Measurements from ENCODE around the gene DECR2.
A peak's percentile ranks its signal among the peaks of the same experiment; 100 is the strongest.
"Not testable (repeated sequence)": the region's sequence is repeated elsewhere in the genome, so short reads cannot be mapped to it uniquely, and the experiment has no call there.

DECR2 gene

DNA sequence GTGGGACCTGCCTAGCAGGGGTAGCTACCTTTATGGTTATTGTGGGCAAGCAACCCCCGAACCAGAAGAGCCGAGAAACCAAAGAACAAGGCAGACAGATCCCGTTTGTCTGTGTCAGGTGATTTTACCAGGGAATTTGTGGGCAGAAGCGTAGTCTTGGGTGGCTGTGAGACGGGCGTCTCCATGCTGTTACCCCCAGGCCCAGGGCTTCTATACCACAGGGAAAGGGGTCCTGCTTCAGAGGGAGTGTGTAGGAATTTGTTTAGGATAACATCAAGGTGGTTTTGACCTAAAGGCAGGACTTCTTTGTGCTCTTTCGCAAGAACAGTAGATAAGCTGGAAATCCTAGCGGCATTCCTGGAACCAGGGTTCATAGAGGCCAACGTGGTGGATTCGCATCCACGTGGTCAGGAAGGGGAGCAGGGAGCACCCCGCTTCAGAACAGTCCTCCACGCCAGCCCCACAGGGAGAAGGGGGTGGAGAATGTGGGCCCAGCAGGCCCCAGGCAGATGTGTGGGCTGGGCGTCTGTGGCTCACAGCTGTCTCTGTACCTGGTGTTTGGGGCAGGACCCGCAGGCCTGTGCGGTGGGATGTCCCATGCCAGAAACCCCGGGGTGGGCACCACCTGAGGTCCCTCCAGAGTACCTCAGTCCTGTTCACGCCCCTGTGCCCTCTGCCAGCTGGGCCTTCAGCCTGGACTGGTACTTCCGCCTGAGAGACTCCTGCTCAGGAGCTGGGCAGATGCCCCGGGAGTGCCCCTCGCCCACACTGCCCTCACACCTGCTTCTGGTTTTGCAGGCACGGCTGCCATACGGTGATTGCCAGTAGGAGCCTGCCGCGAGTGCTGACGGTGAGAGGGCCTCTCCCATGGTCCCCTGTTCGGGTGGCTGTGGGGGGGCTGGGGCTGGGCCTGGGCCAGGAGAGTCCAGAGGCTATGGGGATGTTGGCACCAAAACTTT lies 4.1 kb downstream of the DECR2 start:
- no peak for DNase-seq

DNA sequence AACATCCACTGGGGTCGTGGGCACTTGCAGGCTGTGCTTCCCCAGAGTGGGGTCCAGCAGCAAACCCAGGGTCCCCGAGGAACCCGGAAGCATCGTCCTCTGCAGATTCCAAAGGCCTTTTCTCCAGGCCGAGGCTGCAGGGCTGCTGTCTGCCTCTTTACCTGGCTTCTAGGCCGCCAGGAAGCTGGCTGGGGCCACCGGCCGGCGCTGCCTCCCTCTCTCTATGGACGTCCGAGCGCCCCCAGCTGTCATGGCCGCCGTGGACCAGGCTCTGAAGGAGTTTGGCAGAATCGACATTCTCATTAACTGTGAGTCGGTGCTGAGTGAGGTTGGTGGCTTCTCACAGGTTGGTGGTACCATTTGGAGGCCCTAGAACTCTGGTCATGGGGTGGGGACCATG lies 5.6 kb downstream of the DECR2 start:
- no peak for DNase-seq

DNA sequence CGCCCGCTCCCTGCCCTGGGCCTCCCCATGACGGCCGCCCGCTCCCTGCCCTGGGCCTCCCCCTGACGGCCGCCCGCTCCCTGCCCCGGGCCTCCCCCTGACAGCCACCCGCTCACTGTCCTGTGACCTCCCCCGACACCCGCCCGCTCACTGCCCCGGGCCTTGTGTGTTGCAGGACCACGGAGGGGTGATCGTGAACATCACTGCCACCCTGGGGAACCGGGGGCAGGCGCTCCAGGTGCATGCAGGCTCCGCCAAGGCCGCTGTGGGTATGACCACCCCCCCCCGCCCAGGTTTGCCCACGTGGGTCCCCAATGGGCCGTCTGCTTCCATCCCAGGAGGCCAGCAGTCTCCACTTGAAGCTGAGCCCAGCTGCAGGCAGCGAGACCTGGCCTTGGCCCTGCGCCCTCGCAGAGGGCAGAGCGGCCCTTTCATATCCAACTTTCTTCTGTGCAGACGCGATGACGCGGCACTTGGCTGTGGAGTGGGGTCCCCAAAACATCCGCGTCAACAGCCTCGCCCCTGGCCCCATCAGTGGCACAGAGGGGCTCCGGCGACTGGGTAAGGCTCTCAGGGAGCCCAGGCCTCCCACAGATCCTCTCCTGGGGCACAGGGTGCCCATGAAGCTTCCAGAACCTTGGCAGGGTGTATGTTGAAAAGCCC lies 9.0 kb downstream of the DECR2 start:
- no peak for DNase-seq

DNA sequence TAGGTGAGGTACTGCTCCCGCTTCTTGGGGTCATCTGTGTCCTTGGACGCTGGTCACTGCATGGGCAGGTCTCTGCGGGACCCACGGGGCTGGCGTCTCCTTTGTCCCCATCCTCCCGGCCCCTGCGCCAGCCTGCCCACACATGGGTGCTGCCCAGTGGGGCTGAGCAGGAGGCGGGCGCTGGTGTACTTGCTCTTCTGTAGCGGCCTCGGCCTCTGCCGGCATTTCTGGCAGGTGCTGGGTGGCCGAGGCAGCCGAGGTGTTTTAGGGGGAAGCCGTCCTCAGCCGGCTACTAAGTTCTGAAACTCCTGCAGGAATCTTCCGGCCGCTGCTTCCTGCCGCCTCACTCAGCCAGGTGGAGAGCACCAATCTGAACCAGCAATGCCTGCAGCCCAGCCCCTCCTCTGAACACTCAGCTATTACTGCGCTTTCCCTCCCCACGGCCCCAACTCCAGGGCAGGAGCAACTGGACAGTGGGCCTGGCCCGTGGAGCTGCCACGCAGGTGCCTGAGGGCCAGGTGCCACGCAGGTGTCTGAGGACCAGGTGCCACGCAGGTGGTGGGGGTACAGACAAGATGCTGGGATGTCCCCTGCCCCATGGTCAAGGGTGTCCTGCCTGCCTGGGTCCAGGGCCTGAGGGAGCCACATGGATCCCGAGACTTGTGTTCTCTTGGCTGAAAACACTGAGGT lies 10.0 kb downstream of the DECR2 start:
- no peak for DNase-seq

DNA sequence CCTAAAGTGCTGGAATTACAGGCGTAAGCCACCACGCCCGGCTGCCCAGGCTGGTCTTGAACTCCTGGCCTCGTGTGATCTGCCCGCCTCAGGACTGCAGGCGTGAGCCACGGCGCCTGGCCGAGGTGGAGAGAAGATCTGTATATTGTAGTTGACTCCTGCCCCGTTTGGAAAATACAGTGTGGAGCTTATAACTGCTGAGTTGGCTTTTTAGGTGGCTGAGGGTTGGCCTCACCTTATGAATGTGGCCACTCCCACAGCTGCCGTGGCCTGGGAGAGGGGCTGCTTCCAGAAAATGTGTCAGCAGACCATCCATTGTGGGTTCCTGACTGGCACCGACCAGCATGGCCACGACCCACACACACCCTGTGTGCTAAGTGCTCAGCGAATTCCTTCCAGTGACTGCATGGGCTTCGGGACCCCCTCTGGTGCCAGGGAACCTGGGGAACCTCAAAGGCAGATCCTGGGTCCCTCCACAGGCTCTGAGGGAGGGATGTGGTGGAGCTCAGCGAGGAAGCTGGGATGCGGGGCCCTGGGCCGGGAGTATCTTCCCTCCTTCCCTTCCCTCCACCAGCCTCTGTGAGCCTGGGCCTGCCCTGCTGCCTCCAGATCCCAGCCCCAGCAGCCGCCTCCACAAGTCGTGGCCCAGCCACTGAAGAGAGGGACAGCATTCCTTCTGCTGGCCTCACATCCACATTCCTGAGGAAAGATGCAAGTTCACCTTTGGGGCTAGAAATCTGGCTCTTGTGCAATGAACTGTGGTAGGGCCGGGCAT lies 12.9 kb downstream of the DECR2 start:
- DNase-seq = no peak

DNA sequence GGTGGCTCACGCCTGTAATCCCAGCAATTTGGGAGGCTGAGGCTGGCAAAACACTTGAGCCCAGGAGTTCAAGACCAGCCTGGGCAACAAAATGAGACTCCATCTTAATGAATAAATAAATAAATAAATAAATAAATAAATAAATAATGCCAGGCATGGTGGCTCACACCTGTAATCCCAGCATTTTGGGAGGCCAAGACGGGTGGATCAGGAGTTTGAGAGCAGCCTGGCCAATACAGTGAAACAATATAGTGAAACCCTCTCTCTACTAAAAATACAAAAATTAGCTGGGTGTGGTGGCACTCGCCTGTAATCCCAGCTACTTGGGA lies 13.4 kb downstream of the DECR2 start:
- DNase-seq = not testable (repeated sequence)

DNA sequence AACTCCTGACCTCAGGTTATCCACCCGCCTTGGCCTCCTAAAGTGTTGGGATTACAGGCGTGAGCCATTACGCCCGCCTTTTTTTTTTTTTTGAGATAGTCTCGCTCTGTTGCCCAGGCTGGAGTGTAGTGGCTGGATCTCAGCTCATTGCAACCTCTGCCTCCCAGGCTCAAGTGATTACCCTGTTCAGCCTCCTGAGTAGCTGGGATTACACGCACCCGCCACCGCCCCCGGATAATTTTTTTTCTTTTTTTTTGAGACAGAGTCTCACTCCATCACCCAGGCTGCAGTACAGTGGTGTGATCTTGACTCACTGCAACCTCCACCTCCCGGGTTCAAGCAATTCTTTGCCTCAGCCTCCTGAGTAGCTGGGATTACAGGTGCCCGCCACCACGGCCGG lies 20.5 kb downstream of the DECR2 start:
- not testable (repeated sequence) for DNase-seq

DNA sequence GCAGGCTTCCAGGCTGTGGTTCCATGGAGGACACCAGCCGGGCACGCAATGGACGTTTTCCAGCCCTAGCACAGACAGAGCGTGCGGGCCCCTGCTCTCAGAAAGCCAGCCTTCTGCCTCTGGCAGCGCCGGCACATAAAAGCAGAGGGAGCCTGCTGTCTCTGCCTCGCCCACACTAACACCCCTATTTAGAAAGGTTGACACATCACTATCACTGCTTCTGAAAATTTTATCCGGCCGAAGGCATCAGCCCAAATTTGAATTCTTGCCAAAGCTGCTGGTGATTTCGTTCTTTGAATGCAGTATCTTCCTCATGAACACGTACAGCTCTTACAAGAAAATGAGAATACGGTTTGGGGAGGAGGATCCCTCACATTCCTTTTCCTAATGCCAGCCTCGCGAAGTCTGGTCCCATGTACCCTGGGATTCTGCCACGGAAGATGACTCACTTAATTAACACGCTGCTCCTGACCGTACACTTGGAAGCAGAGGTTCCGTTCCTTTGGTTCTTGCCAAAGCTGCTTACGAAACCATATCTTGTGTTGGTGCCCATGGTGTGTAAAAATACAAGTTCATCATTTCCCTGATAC lies 22.4 kb downstream of the DECR2 start:
- DNase-seq = no peak

DNA sequence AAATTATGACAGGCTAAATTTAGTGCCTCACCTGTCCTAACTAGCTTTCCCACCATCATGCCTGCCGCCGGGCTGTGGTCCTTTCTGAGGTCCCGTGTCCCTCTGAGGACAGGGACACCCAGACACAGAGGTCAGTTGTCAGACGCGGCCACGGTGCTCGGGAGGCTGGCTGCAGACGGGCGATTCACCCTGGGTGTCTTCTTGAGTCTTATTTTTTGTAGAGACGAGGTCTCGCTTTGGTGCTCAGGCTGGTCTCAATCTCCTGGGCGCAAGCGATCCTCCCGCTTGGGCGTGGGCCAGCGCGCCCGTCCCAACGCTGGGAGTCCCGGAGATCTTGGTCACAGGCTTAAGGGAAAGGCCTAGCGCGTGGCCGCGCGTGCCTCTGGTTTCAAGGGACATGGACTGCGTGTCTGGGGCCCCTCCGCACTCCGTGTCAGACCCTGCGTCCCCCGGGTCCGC lies 23.0 kb downstream of the DECR2 start:
- no peak for DNase-seq

DNA sequence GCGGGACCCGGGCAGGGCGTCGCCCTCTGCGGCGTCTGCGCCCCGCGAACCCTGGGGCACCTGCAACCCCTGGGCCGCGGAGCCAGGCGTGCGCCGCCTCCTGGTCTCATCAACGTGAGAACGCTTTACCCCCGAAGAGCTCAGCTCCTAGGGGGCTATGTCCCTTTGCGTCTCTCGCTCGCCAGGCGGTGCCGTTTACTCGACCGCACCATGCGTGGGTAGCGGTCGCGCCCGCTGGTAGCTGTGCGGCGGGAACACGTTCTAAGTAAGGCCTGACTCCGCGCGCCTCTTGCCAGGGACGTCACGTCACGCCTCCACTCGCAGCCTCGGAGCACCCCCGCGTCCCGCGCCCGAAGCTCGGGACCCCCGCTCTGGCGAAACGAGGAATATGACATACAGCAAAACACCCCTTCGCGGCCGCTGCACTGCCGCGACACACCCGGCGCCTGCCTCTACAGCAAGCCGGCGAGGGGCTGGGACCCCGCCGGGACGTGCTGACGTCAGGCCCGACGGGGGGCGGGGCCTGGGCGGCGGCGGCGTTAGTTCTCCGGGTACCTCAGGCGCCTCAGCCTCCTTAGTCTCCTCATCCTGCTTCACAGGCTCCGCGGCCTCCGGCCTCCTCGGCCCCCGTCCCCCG lies 23.5 kb downstream of the DECR2 start, which contains the start of gene RAB11FIP3:
Gene RAB11FIP3 (plus strand): TSS at position 568 of the 637 bp plus-strand sequence. CDS start 358 bp downstream, outside the sequence.
- peak; percentile 79 for DNase-seq

DNA sequence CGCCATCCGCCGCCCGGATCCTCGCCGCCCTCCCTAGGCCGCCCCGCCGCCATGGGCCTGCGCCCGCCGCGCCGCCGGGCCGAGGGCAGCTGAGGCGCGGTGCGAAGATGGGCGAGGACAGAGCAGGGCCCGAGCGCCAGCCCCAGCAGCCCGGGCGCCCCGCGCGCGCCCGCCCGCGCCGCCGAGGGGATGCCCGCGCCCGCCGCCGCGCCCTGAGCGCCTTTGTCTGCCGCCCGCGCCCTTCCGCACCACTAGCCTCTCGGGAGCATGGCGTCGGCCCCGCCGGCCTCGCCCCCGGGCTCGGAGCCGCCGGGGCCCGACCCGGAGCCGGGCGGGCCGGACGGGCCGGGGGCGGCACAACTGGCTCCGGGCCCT lies 24.0 kb downstream of the DECR2 start:
- no peak for DNase-seq

DNA sequence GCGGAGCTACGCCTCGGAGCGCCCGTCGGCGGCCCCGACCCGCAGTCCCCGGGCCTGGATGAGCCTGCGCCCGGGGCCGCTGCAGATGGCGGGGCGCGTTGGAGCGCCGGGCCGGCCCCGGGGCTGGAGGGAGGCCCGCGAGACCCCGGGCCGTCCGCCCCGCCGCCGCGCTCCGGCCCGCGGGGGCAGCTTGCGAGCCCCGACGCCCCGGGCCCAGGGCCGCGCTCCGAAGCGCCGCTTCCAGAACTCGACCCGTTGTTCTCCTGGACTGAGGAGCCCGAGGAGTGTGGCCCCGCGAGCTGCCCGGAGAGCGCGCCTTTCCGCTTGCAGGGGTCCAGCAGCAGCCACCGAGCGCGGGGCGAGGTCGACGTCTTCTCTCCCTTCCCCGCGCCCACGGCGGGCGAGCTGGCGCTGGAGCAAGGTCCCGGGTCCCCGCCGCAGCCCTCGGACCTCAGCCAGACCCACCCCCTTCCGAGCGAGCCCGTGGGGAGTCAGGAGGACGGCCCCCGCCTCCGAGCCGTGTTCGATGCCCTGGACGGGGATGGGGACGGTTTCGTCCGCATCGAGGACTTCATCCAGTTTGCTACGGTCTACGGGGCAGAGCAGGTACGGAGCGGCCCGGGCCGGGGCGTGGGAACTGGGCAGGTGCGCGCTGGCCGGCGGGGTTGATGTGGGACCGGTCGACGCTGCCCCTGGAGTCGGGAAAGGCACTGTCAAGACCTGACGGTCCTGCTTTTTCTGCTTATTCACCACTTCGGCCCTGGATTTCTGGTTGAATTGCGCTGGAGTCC lies 24.6 kb downstream of the DECR2 start:
- no peak for DNase-seq

DNA sequence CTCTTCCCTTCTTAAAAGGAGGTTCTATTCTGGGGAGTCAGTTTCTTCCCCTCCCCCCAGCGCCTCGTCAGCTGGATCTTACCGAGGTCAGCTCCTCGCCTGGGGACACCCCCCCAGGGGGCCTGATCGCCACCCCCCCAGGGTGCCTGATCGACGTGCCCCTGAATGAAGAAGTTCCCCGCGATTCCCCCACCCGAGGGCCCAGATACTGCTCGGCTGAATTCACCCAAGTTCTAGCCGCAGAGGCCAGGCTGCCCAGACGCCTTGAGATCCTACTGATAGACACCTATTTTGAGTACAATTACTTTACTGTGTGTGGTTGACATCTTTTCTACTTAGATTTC lies 25.2 kb downstream of the DECR2 start:
- no peak for DNase-seq

DNA sequence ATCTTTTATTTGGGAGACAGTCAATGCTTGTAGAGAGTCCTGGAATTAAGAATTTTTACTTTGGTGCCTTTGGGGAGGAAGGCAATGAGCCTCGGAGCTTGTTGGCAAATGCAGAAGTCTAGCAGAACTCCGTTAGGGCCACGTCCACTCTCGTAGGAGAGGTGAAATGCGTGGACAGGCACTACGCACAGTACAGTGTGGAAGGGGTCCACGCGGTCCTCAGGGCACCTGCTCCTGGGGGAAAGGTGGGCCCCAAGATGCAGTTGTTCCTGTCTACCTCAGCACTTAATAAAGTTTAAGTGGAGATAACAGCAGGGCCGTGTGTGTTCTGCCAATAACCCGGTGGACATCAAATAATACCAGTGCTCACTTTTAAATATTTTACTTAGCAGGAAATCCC lies 25.6 kb downstream of the DECR2 start:
- DNase-seq = no peak

DNA sequence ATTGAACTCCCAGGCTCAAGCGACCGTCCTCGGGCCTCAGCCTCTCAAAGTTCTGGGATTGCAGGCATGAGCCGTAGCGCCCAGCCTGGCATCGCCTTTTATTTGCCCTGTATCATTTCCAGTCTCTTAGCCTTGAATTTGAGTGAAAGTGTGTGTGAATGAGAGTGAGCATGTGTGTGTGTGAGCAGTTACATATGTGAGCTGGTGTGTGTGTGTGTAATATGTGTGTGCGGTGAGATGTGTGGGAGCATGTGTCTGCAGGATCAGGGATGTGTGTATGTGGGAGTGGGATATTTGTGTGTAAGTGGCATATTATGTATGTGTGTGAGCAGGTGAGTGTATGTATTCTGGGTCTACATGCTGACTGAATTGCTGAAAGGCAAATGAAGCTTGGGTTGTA lies 29.2 kb downstream of the DECR2 start:
- no peak for DNase-seq

DNA sequence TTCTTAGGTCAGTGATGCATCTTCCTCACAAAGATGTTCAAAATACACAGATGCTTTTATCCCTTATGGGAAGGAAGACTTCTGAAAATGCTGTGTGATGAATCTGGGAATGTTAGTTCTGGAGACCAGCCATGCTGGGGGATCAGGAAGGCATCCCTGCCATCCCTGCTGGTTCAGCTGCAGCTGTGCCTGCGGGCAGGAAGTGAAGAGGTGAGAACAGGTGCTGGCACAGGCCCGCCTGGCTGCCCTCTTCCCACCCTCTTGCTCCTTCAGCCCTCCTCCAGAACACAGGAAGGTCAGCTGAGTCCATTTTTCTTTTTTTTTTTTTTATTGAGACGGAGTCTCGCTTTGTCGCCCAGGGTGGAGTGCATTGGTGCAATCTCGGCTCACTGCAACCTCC lies 38.9 kb downstream of the DECR2 start:
- DNase-seq = no peak

DNA sequence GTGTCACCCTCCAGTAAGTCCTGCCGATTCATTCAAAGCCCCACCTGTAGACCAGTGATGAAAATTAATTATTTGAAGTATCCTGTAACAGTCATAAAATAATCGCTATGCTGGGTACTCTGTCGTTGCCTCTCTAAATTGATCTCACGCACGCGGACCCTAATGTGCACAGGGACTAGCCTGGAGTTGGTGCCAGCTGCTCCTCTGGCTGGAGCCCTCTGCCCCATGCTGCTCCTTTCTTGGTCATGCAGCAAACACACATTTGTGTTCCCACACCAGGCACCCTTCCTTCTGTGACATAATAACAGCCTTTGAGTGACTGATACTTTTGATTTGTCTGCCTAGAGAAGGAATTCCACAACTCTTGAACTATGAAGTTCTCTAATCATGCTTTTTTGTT lies 39.8 kb downstream of the DECR2 start:
- no peak for DNase-seq

DNA sequence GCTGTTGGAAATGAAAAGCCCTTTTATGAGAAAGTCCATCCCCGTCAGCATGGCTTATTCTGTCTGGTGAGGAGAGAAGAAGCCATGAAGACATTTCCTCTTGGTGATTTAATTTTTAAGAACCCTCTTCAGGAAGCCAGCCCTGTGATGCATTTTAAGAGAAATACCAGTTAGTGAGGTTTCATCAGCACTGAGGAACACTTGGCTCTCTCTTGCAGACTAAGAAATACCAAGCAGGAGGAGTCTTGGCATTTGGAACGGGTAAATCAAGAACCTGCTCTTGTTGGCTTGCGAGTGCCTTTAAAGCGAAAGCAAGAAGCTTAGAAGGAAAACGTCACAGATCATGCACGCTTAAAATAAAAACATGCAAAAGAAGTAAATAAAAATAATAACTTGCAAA lies 41.3 kb downstream of the DECR2 start:
- DNase-seq = no peak

DNA sequence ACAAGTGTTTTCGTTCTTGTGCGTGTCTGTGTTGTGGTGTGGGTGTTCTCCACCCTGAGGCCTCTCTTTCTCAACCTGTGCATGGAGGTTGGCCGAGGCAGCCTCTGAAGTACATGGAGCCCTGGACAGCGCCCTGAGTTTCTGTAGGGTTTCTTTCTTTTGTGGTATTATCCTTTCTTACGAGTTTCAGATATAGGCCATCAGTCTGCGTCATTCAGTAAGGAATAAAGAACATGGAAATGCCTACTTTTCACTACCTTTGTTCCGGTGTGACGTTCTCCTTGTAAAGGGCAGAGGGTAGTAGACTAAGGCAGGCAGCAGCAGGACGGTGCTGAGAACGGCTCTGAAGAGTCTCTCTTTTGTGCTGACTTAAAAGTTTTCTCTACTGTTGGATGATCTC lies 42.3 kb downstream of the DECR2 start:
- no peak for DNase-seq

DNA sequence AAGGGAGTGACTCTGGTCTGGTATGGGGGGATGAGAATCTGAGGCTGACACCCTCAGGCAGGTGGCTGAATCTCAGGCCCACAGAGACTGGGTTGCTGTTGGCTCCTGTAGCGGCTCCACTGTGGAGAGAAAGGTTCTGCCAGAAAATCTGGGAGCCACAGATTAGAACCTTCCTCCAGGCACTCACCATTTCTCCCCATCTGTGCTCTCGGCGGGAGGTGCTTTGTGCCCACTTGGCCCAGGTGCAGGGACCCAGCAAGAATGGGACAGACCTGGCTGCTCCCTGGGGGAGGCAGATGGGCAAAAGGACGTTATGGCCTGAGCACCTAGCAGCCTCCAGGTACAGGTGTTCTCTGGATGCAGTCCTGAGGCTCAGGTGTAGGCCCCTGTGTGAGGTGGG lies 43.9 kb downstream of the DECR2 start:
- DNase-seq = no peak

DNA sequence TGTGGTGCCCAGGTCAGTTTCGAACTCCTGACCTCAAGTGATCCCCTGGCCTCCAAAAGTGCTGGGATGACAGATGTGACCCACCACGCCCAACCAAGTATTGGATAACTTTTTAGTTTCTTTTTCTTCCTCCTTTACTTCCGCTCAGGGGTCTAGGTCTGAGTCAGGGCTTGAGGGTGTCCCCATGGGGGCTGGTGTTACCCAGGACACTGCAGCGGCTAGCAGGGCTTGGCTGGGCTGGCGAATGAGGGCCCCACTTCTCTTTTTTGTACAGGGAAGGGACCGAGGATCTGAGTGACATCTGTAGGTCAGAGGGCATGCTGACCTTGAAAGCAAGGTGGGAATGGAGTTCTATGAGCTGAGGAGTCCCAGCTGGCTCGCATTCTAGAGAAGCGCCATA lies 48.7 kb downstream of the DECR2 start:
- DNase-seq = no peak

Data from activated gamma-delta T cell treated with Interleukin-2 at 50 U/mL for 16 hours (primary cell).